HG02798 (cell line): ENCODE measurements around the gene PPP1R13B.

Source experiments
- ATAC-seq: cut with Tn5 transposase; IDR thresholded peaks from one replicate; pipeline ENCODE4 v1.9.1; 2021; ENCODE audit warnings: mild to moderate bottlenecking; ENCODE audit not compliant: unreplicated experiment, poor library complexity

Gene PPP1R13B

GRCh38 chr14:103880348-103881267, 33.2 kb upstream of the PPP1R13B start:
- no peak for ATAC-seq

- no peak for ATAC-seq
Measured at GRCh38 chr14:103879570-103880347, 32.4 kb upstream of the PPP1R13B start.

- ATAC-seq = no peak
Measured at GRCh38 chr14:103879118-103879569, 31.8 kb upstream of the PPP1R13B start.

GRCh38 chr14:103878180-103878579, 30.8 kb upstream of the PPP1R13B start:
- no peak for ATAC-seq

- no peak for ATAC-seq
Measured at GRCh38 chr14:103875010-103875409, 27.6 kb upstream of the PPP1R13B start.

- no peak for ATAC-seq
Measured at GRCh38 chr14:103872481-103873113, 25.2 kb upstream of the PPP1R13B start.

GRCh38 chr14:103871596-103872480, 24.5 kb upstream of the PPP1R13B start:
- peak; percentile 85 for ATAC-seq

- ATAC-seq = no peak
Measured at GRCh38 chr14:103870891-103871595, 23.7 kb upstream of the PPP1R13B start.

- ATAC-seq = no peak
Measured at GRCh38 chr14:103870144-103870876, 22.9 kb upstream of the PPP1R13B start.

- ATAC-seq = no peak
Measured at GRCh38 chr14:103869406-103870143, 22.2 kb upstream of the PPP1R13B start.

- no peak for ATAC-seq
Measured at GRCh38 chr14:103868242-103868897, 21.0 kb upstream of the PPP1R13B start.

GRCh38 chr14:103867523-103867953, 20.2 kb upstream of the PPP1R13B start:
- no peak for ATAC-seq

GRCh38 chr14:103867020-103867419, 19.6 kb upstream of the PPP1R13B start:
- ATAC-seq = no peak

GRCh38 chr14:103863245-103863644, 15.9 kb upstream of the PPP1R13B start:
- no peak for ATAC-seq

GRCh38 chr14:103862393-103862782, 15.0 kb upstream of the PPP1R13B start:
- ATAC-seq = no peak

- ATAC-seq = no peak
Measured at GRCh38 chr14:103861413-103862392, 14.3 kb upstream of the PPP1R13B start.
